Chondrocyte (in vitro differentiated cells): Measurements from ENCODE around the gene RALGPS2. TPM values are rescaled to one million over a fixed set of nuclear protein-coding genes. Genes with fewer than 3 reads are reported as not detected.

Experiments used
- DNase-seq: peaks from one replicate; pipeline ENCODE4 v3.0.0; 2021; ENCODE audit warnings: mixed read lengths, low spot score
- H3K27ac Mint-ChIP-seq: one replicate; pipeline ENCODE4 v1.8.0; 2021; ENCODE audit warnings: mild to moderate bottlenecking, moderate library complexity, mixed read lengths; ENCODE audit not compliant: unreplicated experiment
- H3K27me3 Mint-ChIP-seq: 2 replicates; pipeline ENCODE4 v1.8.0; 2021; ENCODE audit warnings: low read depth, mixed read lengths
- H3K36me3 Mint-ChIP-seq: 2 replicates; pipeline ENCODE4 v1.8.0; 2021; ENCODE audit warnings: low read depth, mixed read lengths
- H3K4me1 Mint-ChIP-seq: 2 replicates; pipeline ENCODE4 v1.8.0; 2021; ENCODE audit warnings: low read depth, mild to moderate bottlenecking, mixed read lengths
- H3K4me3 Mint-ChIP-seq: one replicate; pipeline ENCODE4 v1.8.0; 2021; ENCODE audit warnings: mild to moderate bottlenecking, moderate library complexity, mixed read lengths; ENCODE audit not compliant: unreplicated experiment
- H3K9me3 Mint-ChIP-seq: 2 replicates; pipeline ENCODE4 v1.8.0; 2021; ENCODE audit warnings: low read depth, mixed read lengths
- total RNA-seq: library from RNA; stranded (reverse); gene quantifications from 3 replicates; pipeline ENCODE4 v1.2.1, GENCODE V29; 2021
- TF ChIP-seq, protein P1 (sequence below): fragments of 200-600 bp; sonication (generic); IDR thresholded peaks from 2 replicates; pipeline ENCODE4 v1.5.0; 2021; ENCODE audit warnings: antibody characterized with exemption, mild to moderate bottlenecking, moderate library complexity

The RALGPS2 gene
- total RNA-seq, 1 donor from 2014 or later: 10.0 TPM

DNA sequence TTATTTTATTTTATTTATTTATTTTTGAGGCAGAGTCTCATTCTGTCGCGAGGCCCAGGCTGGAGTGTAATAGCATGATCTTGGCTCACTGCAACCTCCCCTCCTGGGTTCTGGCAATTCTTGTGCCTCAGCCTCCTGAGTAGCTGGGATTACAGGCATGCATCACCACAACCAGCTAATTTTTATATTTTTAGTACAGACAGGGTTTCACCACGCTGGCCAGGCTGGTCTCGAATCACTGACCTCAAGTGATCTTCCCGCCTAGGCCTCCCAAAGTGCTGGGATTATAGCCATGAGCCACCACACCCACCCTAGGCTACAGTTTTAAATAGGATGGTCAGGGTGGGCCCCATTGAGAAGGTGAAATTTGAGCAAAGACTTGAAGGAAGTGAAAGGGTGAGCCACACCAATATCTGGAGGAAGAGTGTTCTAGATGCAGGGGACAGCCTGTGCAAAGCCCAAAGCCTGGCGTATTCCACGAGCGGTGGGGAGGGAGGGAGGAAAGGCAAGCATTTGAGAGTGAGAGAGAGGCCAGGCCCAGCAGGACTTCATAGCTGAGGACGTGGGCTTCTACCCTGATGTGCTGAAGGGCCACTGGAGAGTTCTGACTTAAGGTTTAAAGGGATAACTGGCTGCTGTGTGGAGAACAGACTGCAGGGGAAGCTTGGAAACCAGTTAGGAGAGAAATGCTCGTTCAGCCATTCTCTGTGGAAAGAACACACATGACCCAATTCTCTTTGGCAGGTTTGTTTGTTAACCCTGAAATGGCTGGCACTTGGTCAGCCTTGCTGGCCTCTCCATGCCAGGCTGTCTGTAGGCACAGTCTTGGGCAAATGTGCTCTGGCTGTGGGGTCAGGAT lies 238.0 kb downstream of the RALGPS2 start:
- Mint-ChIP-seq H3K4me3 (no peak overlapping the region), H3K4me1 (no peaks in the 10 kb centered on the region), H3K36me3 (no peaks in the 10 kb centered on the region), H3K27me3 (no peaks in the 10 kb centered on the region), H3K9me3 (peaks cover 6% of the 10 kb centered on the region), H3K27ac (no peak overlapping the region)
- TF ChIP-seq, protein P1, sequence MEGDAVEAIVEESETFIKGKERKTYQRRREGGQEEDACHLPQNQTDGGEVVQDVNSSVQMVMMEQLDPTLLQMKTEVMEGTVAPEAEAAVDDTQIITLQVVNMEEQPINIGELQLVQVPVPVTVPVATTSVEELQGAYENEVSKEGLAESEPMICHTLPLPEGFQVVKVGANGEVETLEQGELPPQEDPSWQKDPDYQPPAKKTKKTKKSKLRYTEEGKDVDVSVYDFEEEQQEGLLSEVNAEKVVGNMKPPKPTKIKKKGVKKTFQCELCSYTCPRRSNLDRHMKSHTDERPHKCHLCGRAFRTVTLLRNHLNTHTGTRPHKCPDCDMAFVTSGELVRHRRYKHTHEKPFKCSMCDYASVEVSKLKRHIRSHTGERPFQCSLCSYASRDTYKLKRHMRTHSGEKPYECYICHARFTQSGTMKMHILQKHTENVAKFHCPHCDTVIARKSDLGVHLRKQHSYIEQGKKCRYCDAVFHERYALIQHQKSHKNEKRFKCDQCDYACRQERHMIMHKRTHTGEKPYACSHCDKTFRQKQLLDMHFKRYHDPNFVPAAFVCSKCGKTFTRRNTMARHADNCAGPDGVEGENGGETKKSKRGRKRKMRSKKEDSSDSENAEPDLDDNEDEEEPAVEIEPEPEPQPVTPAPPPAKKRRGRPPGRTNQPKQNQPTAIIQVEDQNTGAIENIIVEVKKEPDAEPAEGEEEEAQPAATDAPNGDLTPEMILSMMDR: no peak
- DNase-seq: no peak

GRCh38 chr1:178964469-178965330 lies 239.7 kb downstream of the RALGPS2 start:
- DNase-seq: no peak
- Mint-ChIP-seq H3K27ac (no peak overlapping the region), H3K27me3 (peaks cover 3% of the 10 kb centered on the region), H3K4me3 (no peak overlapping the region), H3K4me1 (no peaks in the 10 kb centered on the region), H3K36me3 (peaks cover 3% of the 10 kb centered on the region), H3K9me3 (peaks cover 6% of the 10 kb centered on the region)
- TF ChIP-seq, protein P1: no peak

DNA sequence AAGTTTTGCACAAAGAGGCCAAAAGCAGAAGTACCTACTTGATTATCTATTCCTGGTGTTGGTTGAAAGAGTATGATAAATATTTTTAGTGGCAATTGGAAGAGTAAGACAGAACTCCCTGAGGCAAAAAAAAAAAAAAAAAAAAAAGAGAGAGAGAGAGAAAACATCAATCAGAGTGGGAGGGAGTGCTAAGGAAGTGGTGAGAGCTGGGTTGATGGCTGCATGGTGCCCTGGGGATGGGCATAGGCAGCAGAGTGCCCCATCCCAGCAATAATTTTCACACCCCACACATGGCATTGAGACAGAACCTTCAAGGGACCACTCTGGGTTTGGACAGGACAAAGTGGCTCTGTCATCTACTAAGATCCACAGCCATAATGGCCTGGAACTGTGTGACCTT lies 241.3 kb downstream of the RALGPS2 start:
- DNase-seq: no peak
- peaks cover 6% of the 10 kb centered on the region for H3K9me3 Mint-ChIP-seq
- peaks cover 3% of the 10 kb centered on the region for H3K36me3 Mint-ChIP-seq
- no peaks in the 10 kb centered on the region for H3K4me1 Mint-ChIP-seq
- peaks cover 3% of the 10 kb centered on the region for H3K27me3 Mint-ChIP-seq
- TF ChIP-seq, protein P1: no peak
- no peak overlapping the region for H3K4me3 Mint-ChIP-seq
- no peak overlapping the region for H3K27ac Mint-ChIP-seq

- Mint-ChIP-seq H3K9me3 (peaks cover 6% of the 10 kb centered on the region), H3K4me3 (no peak overlapping the region), H3K27ac (no peak overlapping the region), H3K36me3 (peaks cover 3% of the 10 kb centered on the region), H3K4me1 (peaks cover 11% of the 10 kb centered on the region), H3K27me3 (peaks cover 3% of the 10 kb centered on the region)
- TF ChIP-seq, protein P1: no peak
- DNase-seq: no peak
Observed at GRCh38 chr1:178969226-178969987, 244.4 kb downstream of the RALGPS2 start.

GRCh38 chr1:178970184-178970583 lies 245.1 kb downstream of the RALGPS2 start:
- Mint-ChIP-seq H3K9me3 (peaks cover under 1% of the 10 kb centered on the region), H3K4me3 (no peak overlapping the region), H3K27me3 (peaks cover 3% of the 10 kb centered on the region), H3K27ac (no peak overlapping the region), H3K36me3 (peaks cover 4% of the 10 kb centered on the region), H3K4me1 (peaks cover 11% of the 10 kb centered on the region)
- TF ChIP-seq, protein P1: no peak
- DNase-seq: no peak
